GM18507 (cell line): ENCODE results near the gene TBC1D24.

ENCODE experiments used
- DNase-seq: peaks from one replicate; pipeline ENCODE4 v3.0.0; 2011; ENCODE audit warnings: low read depth; ENCODE audit not compliant: insufficient read length; ENCODE audit errors: extremely low spot score
- FAIRE-seq: peaks from 2 replicates; lab custom pipeline; 2011; peaks lifted over from hg19 to GRCh38; lab: Jason Lieb, UNC

TBC1D24 gene

DNA sequence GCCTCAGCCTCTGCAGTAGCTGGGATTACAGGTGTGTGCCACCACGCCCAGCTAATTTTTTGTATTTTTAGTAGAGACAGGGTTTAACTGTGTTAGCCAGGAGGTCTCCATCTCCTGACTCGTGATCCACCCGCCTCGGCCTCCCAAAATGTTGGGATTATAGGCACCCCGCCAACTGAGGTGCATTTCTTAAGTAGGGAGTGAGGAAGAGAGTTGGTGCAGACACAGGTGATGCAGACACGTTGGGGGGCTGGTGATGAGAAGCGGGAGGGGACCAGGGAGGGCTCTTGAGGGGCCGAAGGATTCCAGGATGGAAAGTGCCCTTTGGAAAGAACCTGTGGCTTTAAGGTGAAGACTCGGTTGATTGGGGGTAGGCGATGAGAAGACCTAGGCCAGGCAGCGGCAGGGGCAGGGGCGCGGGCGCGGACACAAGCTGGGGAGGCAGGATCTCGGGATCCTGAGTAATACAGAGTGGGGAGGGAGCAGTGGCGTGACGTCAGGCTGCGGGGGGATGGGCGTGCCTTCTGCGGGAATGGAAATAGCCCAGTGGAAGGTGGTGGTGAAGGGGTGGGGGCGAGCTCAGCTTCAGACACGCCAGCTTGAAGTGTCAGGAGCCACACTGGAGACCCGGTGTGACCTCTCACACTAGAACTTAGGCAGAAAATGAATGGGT lies 36.3 kb downstream of the TBC1D24 start:
- DNase-seq, result no peak

DNA sequence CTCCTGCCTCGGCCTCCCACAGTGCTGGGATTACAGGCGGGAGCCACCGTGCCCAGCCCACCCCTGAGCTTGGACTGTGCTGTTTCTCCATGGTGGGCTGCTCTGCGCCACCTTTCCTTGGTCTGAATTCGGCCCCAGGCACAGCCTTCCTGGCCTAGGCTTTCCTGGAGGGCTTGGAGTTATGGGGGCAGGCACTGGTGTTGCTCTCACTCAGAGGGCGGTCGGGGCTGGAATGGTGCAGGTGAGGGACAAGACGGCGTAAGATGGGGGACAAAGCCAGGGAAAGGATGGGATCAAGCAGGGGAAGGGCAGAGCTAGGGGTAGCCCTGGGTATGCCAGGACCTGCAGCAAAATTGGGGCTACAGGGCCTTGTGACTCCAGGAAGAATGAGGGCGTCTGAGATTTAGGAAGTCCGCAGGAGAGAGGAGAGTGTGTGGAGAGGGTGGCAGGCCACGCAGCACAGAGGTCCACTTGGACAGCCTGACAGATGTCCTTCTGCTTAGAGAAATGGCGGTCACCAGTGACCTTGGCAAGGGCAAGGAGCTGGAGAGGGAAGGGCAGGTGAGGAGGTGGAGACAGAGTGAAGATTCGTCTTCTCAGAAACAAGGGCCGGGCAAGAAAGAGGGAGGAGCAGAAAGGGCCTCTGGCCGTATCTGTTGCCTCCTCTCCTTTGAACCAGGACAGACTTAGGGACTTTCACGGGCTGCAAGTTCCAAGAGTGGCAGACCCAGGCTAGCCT lies 37.2 kb downstream of the TBC1D24 start:
- DNase-seq, result no peak
- no peak for FAIRE-seq

More for the DNA sequence above, 36.3 kb downstream of the TBC1D24 start:
- no peak for FAIRE-seq

DNA sequence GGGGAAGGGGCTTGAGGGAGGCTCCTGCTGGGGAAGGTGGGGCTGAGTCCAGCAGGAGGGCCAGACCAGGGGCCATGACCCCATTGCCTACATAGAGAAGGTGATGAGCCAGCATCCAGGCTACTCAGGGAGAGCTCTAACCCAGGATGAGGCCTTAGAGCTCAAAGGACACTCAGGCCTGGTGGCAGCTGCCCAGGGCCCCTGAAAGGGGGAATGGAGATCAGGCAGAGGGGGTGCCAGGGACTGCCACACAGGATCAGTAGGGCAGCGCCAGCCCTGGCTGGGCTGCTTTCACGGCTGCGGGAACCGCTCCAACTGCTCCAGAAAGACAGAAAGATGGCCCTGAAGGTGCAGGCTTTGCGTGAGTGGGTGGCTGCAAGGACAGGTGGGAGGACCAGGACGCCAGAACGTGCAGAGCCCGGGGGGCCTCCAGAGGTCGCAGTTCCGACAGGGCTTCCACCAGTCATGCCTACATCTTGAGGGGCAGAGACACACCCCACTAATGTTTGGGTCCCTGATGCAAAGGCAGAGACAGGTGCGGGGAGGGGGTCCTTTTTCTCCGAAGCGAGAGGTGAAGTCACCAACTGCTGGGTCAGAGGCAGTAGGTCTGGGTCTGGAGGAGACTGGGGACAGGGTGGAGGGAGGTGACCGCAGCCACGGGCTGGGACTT lies 37.9 kb downstream of the TBC1D24 start:
- DNase-seq (no peak), FAIRE-seq (no peak)

DNA sequence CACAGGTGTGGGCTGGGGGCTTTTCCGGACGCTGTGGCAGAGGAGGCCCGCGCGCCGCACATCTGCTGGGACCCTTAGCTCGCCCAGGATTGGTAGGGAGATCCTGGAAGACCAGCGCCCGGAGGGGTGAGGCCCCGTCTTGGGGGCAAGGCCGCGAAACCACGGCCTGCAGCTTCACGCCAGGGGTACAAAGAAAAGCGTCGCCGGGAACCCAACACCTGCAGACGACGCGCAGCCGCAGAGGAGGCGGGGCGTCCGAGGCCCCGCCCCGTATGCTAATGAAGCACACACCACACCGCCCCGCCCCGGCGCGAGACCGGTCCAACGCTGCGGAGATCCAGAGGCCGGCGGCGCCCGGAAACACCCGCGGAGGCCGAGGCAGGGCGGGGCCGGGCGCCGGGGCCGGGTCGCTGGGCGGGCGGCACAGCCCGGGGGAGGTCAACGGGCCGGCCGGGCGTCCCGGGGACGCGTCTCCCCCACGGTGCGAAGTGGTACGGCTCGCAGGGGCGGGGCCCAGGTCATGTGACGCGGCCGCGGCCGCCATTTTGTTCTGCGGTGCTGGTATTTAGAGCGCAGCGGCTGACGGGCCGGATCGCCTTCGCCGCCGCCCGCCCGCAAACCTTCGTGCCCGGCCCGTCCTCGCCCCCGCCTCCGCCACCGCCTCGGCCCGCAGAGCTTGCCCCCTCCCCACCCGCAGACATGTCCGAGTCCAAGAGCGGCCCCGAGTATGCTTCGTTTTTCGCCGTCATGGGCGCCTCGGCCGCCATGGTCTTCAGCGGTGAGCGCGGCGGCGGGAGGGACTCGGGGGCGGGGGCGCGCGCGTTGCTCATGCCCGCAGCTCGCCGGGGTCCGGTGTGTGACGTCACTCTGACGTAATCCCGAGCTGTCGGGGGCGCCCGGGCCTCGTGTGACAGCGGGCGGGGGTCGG lies 38.7 kb downstream of the TBC1D24 start, which contains the start of gene ATP6V0C:
Gene ATP6V0C, plus strand, starts transcription at position 548 of the 928 bp plus-strand sequence. Its CDS starts 152 bp downstream, at position 700.
- FAIRE-seq, result peak; percentile 85

DNA sequence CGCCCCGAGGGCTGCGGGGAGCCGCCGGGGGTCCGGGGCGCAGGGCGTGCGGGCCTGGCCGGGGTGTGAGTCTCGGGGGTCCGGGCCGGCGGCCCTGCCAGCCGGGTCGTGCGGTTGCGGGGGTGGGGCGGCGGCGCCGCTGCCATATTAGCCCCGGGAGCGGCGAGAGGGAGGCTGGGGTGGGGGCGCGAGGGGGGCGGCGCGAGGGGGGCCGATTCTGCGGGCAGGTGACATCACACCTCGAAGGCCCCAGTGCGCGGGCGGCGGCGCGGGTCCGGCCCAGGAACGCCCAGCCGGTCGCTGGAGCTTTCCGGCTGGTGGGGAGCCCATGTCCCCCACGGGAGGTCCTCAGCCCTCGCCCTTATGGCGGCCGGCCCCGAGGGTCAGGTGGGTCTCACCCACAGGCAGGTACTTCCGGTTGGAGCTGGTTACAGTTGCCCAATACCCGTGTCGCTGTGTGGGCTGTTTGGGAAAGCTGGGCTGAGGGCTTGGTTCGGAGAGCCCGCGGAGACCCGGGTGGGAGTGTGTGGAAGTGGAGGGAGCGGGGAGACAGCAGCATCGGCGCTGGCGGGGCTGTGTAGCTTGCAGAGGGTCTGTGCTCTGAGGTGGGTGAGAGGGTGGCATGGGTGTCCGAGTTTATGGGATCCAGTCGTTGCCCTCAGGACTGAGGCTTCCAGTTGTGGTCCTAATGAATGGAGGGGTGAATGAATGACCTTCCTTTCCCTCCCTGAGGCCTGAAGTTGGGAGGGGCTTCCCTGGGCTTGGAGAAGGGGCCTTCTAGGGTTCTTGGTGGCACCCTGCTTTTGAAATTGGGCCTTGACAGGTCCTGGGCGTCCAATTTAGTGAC lies 39.6 kb downstream of the TBC1D24 start:
- no peak for DNase-seq

More for the DNA sequence above, 38.7 kb downstream of the TBC1D24 start, which contains the start of gene ATP6V0C:
- DNase-seq, result peak; percentile 85

DNA sequence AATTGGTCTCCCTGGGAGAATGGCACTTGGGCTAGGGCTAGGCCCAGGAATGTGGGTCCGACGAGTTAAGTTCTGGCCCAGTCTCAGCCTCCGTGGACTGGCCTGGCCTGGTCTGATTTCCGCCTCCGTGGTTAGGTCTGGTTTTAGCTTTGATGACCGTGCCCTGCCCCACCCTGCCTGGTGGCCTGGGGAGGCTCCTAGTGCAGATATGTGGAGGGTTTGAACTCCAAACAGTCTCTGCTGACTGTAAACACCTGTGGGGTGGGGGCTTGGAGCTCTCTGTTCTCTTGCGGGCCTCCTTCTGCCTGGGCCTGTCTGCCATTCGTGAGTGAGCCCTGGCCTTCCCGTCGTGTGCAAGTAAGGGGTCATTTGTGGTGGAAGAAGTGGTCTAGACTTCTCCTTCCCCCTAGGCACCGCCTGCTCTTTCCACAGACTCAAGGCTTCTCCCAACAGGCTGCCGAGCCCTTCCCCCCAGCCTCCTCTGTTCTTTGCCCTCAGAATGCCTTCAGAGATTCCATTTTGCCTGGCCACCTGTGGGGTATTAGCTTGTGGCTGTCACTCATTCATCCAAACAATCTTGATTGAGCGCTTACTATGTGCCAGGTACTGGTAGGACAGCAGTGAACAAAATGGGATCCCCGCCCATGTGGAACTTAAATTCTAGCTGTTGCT lies 40.4 kb downstream of the TBC1D24 start:
- DNase-seq (no peak), FAIRE-seq (no peak)

More for the DNA sequence above, 39.6 kb downstream of the TBC1D24 start:
- FAIRE-seq, result no peak

DNA sequence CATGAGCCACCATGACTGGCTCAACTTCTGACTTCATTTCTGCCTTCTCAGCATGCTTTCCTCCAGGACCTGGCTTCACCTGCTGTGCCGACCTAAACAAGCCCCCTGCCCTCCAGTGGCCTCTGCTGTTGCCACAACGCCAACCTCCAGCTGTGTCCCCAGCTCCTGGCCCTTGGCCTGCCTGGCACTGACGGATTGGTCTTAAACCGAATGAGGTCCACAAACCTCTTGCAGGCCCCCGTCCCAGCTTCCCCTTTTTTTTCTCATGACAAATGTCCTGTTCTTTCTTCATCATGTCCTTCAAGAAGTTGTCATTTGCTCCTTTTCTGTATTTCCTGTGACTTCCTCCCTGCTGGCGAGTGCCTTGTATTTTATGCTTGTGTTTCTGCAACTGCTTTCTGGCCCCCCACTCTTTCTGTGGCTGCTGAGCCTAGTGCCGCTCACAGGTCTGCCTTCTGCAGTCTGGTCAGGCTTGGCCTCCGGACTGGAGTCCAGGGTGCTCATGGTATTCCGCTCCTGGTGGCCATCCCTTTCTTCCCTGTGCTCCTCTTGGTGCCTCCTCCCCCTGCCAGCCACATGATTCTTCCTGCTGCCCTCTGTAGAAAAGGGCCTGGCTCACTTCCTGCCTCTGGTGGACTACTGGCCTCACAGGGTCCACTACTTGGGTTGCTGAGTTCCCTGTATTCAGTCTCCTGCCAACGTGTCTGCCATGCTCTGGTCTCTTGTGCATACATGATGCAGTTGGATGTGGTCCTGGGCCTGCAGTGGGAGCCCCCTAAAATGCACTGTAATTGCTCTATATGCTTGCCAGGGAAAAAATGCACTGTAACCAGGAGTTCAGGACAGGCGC lies 41.7 kb downstream of the TBC1D24 start:
- DNase-seq, result no peak
- FAIRE-seq, result no peak

DNA sequence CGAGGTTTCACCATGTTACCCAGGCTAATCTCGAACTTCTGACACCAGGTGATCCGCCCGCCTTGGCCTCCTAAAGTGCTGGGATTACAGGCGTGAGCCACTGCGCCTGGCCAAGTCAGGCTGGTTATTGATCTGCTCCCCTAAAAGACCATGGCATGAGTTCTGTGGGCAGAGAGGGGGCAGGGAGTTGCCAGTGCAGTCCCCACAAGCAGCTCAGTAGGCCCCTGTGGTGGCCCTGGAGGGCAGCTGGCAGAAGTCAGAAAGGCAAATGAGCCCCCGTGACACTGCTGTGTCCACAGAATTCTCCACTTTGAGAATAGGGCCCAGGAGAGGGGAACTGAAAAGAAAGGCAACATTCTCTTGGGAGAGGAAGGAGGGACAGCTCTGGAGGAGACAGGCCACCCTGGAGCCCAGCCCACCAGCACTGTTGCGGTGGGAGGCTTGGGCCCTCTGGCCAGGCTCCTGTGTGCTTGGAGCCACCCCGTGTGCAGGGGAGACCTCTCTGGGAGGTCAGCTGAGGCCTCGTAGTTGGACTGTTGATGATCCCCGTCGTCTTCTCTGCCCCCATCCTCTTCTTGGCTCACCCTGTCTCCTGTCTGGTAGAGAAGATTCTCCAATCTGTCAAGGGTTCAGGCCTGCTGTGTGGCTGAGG lies 43.2 kb downstream of the TBC1D24 start:
- DNase-seq (no peak), FAIRE-seq (no peak)

DNA sequence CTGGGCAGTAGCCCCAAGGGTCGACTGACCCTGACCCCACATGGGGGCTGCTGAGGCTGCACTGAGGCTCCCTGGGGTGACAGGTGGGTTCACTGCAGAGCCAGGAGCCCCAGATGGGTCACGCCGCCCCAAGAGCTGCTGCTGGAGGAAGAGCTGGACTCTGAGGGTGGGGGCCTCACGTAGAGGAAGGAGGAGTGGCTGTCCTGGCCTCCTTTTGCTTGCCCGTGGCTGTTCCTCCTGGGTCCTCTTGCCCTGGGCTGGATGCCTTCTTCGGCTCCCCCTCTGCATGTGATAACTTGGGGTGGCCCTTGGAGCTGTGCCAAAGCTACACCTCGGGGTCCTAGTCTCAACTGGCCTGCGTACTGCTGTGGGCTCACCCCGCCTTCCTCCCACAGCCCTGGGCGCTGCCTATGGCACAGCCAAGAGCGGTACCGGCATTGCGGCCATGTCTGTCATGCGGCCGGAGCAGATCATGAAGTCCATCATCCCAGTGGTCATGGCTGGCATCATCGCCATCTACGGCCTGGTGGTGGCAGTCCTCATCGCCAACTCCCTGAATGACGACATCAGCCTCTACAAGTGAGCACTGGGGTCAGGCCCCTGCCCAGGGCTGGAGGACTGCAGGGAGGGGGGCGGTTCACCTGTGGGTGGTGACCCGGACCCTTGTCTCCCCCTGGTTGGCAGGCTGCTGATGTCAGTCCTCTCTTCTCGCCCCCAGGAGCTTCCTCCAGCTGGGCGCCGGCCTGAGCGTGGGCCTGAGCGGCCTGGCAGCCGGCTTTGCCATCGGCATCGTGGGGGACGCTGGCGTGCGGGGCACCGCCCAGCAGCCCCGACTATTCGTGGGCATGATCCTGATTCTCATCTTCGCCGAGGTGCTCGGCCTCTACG lies 44.1 kb downstream of the TBC1D24 start:
- DNase-seq, result no peak
- FAIRE-seq, result no peak

DNA sequence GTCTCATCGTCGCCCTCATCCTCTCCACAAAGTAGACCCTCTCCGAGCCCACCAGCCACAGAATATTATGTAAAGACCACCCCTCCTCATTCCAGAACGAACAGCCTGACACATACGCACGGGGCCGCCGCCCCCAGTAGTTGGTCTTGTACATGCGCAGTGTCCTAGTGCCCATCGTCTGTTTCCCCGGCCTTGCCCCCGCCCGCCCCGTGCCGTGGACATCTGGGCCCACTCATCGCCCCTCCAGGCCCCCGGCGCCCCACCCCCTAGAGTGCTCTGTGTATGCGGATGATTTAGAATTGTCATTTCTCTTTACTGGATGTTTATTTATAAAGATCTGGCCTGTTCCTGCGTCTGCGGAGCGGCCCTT lies 44.8 kb downstream of the TBC1D24 start:
- DNase-seq (no peak), FAIRE-seq (no peak)

DNA sequence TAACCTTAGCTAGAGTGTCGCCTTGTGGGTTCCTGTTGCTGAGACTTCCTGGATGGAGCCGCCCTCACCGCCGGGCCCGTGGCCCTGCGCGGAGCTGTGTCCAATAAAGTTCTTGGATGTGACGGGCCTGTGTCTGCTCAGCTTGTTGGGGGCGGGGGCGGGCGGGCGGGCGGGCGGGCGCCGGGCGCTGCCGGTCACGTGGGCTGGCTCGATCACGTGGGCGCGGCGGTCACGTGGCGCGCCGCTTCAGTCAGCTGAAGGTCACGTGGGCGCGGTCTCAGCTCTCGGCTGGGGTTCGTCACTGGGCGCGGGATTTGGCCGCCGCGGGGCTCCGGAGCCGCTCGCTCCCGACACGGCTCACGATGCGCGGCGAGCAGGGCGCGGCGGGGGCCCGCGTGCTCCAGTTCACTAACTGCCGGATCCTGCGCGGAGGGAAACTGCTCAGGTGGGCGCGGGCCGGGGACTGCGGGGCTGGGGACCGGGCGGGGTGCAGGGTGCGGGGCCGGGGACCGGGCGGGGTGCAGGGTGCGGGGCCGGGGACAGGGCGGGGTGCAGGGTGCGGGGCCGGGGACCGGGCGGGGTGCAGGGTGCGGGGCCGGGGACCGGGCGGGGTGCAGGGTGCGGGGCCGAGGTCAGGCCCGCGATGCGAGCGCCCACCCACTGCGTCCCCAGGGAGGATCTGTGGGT lies 45.3 kb downstream of the TBC1D24 start, which contains the start of gene AMDHD2:
Gene AMDHD2, plus strand, starts transcription at position 275 of the 687 bp plus-strand sequence. Its CDS starts 88 bp downstream, at position 363.
- DNase-seq (peak; percentile 93), FAIRE-seq (peak; percentile 59)

DNA sequence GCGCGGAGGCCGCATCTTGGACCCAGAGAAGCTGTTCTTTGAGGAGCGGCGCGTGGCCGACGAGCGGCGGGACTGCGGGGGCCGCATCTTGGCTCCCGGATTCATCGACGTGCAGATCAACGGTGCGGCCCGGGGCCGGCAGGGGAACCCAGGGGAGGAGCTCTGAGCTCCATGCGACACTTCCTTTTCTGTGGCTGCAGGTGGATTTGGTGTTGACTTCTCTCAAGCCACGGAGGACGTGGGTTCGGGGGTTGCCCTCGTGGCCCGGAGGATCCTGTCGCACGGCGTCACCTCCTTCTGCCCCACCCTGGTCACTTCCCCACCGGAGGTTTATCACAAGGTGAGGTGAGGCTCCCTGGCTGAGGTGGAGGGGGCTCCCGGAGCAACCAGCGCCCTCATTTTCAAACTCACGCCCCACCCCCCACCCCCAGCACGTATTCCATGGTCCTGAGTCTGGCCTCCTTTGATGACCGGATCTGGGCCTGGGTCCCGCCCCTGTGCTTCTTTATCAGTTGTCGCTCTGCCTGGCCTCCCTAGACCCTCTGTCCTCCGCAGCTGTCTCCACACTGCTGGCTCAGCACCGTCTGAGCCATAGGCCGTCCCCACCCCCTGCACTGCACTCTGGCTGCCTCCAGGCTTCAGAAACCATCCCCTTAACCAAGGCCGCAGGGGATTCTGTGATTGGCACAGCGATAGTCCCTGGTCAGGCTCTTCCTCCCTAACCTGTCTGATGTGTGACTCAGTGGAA lies 46.0 kb downstream of the TBC1D24 start:
- FAIRE-seq, result no peak

DNA sequence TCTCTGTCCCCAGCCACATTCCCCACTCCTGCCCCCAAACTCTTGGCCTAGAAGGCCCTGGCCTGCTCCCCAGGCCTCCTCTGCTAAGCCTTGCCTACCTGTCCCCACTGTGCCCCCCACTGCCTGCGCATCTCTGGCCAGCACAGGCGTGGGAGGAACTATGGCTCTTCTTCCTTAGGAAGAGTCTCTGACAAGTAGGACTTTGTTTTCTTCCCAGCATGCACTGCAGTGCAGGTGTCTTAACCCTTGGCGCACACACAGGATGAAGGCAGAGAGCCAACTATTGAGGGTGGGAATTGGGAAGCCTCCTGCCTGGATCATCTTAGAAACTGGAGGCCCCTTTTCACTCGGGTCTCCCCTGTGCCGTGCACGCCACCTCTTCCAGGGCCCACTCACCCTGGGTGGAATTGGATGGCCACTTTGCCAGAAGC lies 48.9 kb downstream of the TBC1D24 start:
- FAIRE-seq, result no peak

More for the DNA sequence above, 46.0 kb downstream of the TBC1D24 start:
- no peak for DNase-seq

DNA sequence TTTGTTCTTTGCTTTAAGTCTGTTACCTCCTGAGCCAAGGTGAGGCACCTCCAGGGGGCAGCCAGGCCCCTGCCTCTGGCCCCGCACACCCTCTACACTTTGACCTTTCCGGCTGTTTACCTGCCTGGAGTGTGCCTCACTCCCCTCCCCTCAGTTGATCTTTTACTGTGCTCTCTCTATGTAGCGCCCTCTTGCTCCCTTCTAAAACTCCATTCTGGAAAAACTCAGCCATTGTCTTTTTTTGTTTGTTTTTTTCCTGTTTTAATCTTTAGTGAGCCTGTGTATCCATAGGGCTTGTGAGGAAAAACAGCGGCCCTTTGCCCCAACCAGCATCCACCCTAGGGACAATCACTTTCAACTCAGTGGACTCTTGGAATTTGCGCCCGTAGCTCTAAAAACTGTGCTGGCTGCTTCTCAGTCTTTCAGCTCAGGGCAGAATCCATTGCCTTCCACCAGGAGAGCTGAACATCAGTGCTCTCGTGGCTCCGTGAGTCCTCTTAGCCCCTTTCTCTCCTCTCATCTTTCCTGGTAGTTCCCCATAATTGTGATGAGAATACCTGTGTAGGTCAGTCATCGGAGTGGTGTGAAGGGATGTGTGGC lies 49.5 kb downstream of the TBC1D24 start:
- FAIRE-seq (no peak), DNase-seq (no peak)

More for the DNA sequence above, 48.9 kb downstream of the TBC1D24 start:
- no peak for DNase-seq
